NB4 (cell line): ENCODE data around the gene OPRD1.

Source experiments
- DNase-seq: peaks from one replicate; pipeline ENCODE4 v3.0.0; 2010; ENCODE audit warnings: low read depth
- H3K4me3 ChIP-seq: one replicate; pipeline ENCODE4 v1.5.1; 2011; ENCODE audit warnings: mild to moderate bottlenecking, low read depth, low read length, moderate library complexity
- CTCF ChIP-seq: IDR thresholded peaks from one replicate; pipeline ENCODE4 v1.5.1; 2012; ENCODE audit warnings: low read depth, low read length
- MAX ChIP-seq: IDR thresholded peaks from 2 replicates; pipeline ENCODE4 v1.6.1; 2011; ENCODE audit warnings: low read depth, low read length
- MYC ChIP-seq: IDR thresholded peaks from 2 replicates; pipeline ENCODE4 v1.6.1; 2011; ENCODE audit warnings: low read depth, low read length
- POLR2A ChIP-seq: IDR thresholded peaks from 2 replicates; pipeline ENCODE4 v1.6.1; 2011; ENCODE audit warnings: mild to moderate bottlenecking; ENCODE audit not compliant: insufficient read length; ENCODE audit errors: extremely low read depth

The OPRD1 gene

GRCh38 chr1:28889357-28889756 lies 77.4 kb downstream of the OPRD1 start:
- no peak for DNase-seq
- TF ChIP-seq MYC (no peak), MAX (no peak), POLR2A (no peak)
- H3K4me3 ChIP-seq, result no peak overlapping the region

GRCh38 chr1:28890435-28890834 lies 78.5 kb downstream of the OPRD1 start:
- no peak overlapping the region for H3K4me3 ChIP-seq
- DNase-seq, result no peak
- TF ChIP-seq MAX (no peak), POLR2A (no peak), MYC (no peak), CTCF (no peak)

GRCh38 chr1:28890836-28891235 lies 78.9 kb downstream of the OPRD1 start:
- DNase-seq, result no peak
- H3K4me3 ChIP-seq, result no peak overlapping the region
- TF ChIP-seq POLR2A (no peak), MYC (no peak)

- no peak overlapping the region for H3K4me3 ChIP-seq
- no peak for DNase-seq
- TF ChIP-seq MAX (no peak), MYC (no peak), POLR2A (no peak), CTCF (no peak)
Observed at GRCh38 chr1:28891256-28891655, 79.3 kb downstream of the OPRD1 start.

GRCh38 chr1:28893403-28894102 lies 81.6 kb downstream of the OPRD1 start:
- TF ChIP-seq MYC (no peak), MAX (no peak), POLR2A (no peak), CTCF (no peak)
- H3K4me3 ChIP-seq, result no peak overlapping the region
- peak; percentile 31 for DNase-seq

- DNase-seq, result no peak
- TF ChIP-seq MYC (no peak), POLR2A (no peak), MAX (no peak), CTCF (no peak)
- no peak overlapping the region for H3K4me3 ChIP-seq
Observed at GRCh38 chr1:28894785-28895184, 82.8 kb downstream of the OPRD1 start.

GRCh38 chr1:28895896-28896608 lies 84.1 kb downstream of the OPRD1 start:
- no peak overlapping the region for H3K4me3 ChIP-seq
- TF ChIP-seq POLR2A (no peak), CTCF (no peak), MAX (no peak), MYC (no peak)
- DNase-seq, result no peak
